Neuron (in vitro differentiated cells): ENCODE results near the gene LATS2.

ENCODE experiments used
- H2AFZ ChIP-seq: one replicate; pipeline ENCODE4 v1.6.1; 2013; ENCODE audit warnings: low read depth, mild to moderate bottlenecking, inconsistent platforms, low read length, moderate library complexity
- H3K27me3 ChIP-seq: one replicate; pipeline ENCODE4 v1.6.1; 2013; ENCODE audit warnings: low read length; ENCODE audit not compliant: insufficient read depth
- H3K36me3 ChIP-seq: one replicate; pipeline ENCODE4 v1.6.1; 2013; ENCODE audit warnings: low read length; ENCODE audit not compliant: insufficient read depth
- H3K4me1 ChIP-seq: one replicate; pipeline ENCODE4 v1.6.1; 2013; ENCODE audit warnings: low read length; ENCODE audit not compliant: insufficient read depth
- H3K4me3 ChIP-seq: 2 replicates; pipeline ENCODE4 v1.5.1; 2013; ENCODE audit warnings: mild to moderate bottlenecking, low read length, moderate library complexity
- H3K9me3 ChIP-seq: one replicate; pipeline ENCODE4 v1.6.1; 2013; ENCODE audit warnings: low read length

LATS2 gene

DNA sequence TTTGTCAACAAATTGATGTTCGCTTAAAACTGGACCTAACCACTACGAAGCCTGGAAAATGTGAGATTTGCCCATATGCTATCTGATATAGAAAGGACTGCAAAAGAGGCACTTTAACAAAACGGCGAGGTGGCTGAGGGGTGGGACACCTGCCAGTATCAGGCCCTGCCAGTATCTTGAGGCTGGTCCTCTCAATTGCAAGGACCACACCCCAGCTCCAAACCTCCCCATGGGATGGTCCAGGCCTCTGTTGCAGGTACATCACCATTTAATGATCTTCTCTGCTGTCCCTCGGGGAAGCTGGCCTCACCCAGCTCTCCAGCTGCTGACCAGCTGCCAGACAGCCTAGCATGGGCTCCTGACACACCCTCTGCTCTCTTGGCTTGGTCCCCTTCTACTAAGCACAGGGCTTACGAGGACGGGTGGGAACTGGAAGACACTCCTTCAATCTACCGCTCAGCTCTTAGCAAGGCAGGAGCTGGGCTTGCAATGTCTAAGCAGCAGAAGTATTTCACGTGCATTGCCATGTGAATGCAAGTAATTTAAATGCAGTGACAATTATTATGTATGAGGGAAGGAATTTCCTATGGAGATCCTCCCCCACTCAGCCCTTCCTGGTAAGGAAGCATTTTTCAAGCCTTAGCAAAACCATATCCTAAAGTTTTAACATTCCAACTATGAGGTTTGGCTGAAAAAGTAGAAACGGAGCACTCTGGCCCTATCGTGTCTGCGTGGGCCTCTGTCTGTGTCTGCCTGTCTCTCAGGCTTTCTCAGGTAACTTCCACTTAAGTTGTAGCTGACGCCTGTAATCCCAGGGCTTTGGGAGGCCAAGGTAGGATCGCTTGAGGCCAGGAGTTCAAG, 63.9 kb downstream of the LATS2 start:
- Histone ChIP-seq H2AFZ (no peak overlapping the region), H3K27me3 (no peaks in the 10 kb centered on the region), H3K4me1 (no peaks in the 10 kb centered on the region), H3K4me3 (no peak overlapping the region), H3K36me3 (peaks cover 10% of the 10 kb centered on the region), H3K9me3 (no peaks in the 10 kb centered on the region)

DNA sequence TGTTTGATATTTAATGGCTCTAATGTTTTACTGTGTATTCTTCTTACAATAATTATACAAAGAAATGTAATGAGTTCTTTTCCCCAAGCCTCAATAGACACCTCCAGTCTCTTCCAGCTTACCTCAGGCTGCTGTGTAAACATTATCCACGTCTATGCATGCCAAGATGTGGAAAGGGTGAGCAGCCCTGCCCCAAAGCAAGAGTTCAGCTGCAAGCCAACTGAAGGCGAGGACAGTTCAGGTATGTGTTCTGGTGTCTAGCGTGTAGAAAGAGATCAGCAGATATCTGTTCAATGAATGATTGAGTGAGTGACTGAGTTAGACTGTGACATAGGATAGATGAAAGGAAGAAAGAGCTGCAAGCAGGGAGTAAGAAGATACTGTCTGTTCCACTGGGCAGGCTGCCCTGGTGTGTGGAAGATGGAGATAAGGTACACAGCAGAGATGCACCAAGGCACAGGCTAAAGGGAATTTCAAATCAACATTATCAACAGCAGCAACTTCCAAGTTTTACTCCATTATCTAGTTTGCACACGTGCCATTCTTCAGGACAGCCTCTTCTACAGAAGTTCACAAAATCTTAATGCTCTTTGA, 66.0 kb downstream of the LATS2 start:
- no peaks in the 10 kb centered on the region for H3K9me3 ChIP-seq
- no peaks in the 10 kb centered on the region for H3K4me1 ChIP-seq
- H3K36me3 ChIP-seq, result peaks cover 31% of the 10 kb centered on the region
- H3K4me3 ChIP-seq, result no peak overlapping the region
- no peak overlapping the region for H2AFZ ChIP-seq
- no peaks in the 10 kb centered on the region for H3K27me3 ChIP-seq

DNA sequence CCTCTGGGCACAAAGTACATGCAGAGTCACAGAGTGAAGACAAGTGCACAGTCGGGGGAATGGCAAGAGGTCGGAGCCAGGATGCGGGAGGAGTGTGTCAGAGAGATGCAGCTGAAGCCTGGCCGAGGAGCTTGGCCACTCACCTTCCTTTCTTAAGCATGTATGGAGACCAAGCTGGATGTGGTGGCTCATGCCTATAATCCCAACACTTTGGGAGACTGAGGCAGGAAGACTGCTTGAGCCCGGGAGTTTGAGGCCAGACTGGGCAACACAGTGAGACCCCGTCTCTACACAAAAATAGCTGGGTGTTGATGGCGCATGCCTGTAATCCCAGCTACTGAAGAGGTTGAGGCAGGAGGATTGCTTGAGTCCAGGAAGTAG, 67.0 kb downstream of the LATS2 start:
- Histone ChIP-seq H3K9me3 (peaks cover 3% of the 10 kb centered on the region), H3K36me3 (peaks cover 39% of the 10 kb centered on the region), H3K27me3 (no peaks in the 10 kb centered on the region), H3K4me1 (no peaks in the 10 kb centered on the region), H3K4me3 (no peak overlapping the region), H2AFZ (no peak overlapping the region)

GRCh38 chr13:20993661-20994440, 67.5 kb downstream of the LATS2 start:
- Histone ChIP-seq H3K4me3 (no peak overlapping the region), H3K9me3 (peaks cover 6% of the 10 kb centered on the region), H2AFZ (no peak overlapping the region), H3K27me3 (no peaks in the 10 kb centered on the region), H3K36me3 (peaks cover 43% of the 10 kb centered on the region), H3K4me1 (no peaks in the 10 kb centered on the region)

GRCh38 chr13:20993211-20993610, 68.2 kb downstream of the LATS2 start:
- Histone ChIP-seq H3K36me3 (peaks cover 48% of the 10 kb centered on the region), H3K4me3 (no peak overlapping the region), H2AFZ (no peak overlapping the region), H3K9me3 (peaks cover 9% of the 10 kb centered on the region), H3K27me3 (no peaks in the 10 kb centered on the region), H3K4me1 (no peaks in the 10 kb centered on the region)

GRCh38 chr13:20991741-20992520, 69.5 kb downstream of the LATS2 start:
- H2AFZ ChIP-seq, result no peak overlapping the region
- H3K36me3 ChIP-seq, result peaks cover 56% of the 10 kb centered on the region
- peaks cover 9% of the 10 kb centered on the region for H3K9me3 ChIP-seq
- H3K27me3 ChIP-seq, result no peaks in the 10 kb centered on the region
- H3K4me1 ChIP-seq, result no peaks in the 10 kb centered on the region
- no peak overlapping the region for H3K4me3 ChIP-seq

- Histone ChIP-seq H3K4me1 (no peaks in the 10 kb centered on the region), H3K4me3 (no peak overlapping the region), H3K9me3 (peaks cover 9% of the 10 kb centered on the region), H3K27me3 (no peaks in the 10 kb centered on the region), H3K36me3 (peaks cover 64% of the 10 kb centered on the region), H2AFZ (no peak overlapping the region)
Observed at GRCh38 chr13:20990910-20991525, 70.4 kb downstream of the LATS2 start.

DNA sequence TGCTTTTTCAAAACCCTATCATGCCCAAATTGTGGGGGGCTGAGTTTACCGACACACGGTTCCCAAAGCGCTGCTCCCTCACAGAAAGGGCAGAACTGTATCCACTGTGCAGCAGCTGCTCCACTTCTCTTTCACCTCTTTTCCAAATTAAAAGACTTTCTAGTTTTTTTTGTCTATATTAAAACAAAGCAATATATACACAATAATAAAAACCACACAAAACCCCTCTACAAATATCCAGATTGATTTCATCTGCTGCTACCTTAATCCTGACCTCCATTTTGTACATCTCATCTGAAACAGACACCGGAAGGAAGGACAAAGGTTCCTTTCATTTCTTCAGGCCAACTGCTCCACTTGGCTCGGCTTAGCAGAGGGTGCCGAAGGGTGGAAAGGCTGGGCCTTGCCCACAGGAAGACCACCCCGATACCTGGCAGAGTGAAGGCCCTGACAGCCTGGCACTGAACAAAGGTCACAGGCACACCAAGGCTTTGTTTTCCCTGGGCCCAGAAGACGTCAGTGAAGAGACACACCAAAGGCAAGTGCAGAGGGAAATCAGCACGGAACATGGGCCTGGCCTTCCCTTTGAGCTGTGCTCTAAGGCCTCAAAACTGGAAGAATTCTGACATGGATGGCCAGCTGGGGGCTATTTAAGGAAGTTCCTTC, 71.6 kb downstream of the LATS2 start:
- Histone ChIP-seq H3K36me3 (peaks cover 65% of the 10 kb centered on the region), H3K4me1 (no peaks in the 10 kb centered on the region), H2AFZ (no peak overlapping the region), H3K27me3 (no peaks in the 10 kb centered on the region), H3K4me3 (no peak overlapping the region), H3K9me3 (peaks cover 9% of the 10 kb centered on the region)

DNA sequence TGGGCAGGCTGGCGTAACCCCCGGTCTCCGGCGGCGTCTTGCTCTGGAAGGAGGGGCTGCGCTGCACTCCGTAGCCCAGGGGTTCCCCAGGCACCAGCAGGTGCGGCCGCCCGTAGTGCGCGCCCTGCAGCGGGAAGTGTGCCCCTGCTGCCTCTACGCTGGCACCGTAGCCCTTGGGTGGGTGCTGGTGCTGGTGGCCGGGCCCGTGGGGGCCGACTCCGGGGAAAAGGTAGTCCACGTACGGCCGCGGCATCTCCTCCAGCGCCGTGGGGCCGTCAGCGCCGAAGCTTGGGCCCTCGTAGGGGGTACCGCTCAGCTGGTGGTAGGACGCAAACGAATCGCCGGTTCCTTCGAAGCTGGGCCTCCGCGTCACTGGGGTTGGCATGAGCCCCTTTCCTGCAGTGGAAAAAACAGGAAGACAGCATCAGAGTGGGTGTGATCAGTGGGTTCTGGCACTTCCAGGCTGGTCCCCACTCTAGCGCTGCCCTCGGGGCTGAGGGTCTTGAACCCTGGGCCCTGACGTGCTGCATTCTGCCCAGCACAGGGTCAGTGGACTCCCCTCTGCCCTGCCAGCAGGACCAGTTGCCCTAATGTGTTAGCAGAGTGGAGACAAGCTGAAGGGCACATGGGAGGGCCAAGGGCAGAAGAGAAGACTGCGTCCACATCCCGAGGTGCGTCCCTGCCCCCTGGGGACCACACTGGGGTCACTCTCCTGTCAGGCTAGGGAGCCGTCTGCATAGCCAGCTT, 72.3 kb downstream of the LATS2 start:
- Histone ChIP-seq H3K27me3 (no peaks in the 10 kb centered on the region), H3K9me3 (peaks cover 9% of the 10 kb centered on the region), H3K36me3 (peaks cover 62% of the 10 kb centered on the region)

GRCh38 chr13:20988033-20988908, 73.1 kb downstream of the LATS2 start:
- Histone ChIP-seq H3K27me3 (no peaks in the 10 kb centered on the region), H3K4me1 (no peaks in the 10 kb centered on the region), H3K9me3 (peaks cover 9% of the 10 kb centered on the region), H3K4me3 (no peak overlapping the region), H3K36me3 (peaks cover 64% of the 10 kb centered on the region), H2AFZ (no peak overlapping the region)

More for the DNA sequence above, 72.3 kb downstream of the LATS2 start:
- no peak overlapping the region for H3K4me3 ChIP-seq
- H2AFZ ChIP-seq, result no peak overlapping the region
- no peaks in the 10 kb centered on the region for H3K4me1 ChIP-seq

DNA sequence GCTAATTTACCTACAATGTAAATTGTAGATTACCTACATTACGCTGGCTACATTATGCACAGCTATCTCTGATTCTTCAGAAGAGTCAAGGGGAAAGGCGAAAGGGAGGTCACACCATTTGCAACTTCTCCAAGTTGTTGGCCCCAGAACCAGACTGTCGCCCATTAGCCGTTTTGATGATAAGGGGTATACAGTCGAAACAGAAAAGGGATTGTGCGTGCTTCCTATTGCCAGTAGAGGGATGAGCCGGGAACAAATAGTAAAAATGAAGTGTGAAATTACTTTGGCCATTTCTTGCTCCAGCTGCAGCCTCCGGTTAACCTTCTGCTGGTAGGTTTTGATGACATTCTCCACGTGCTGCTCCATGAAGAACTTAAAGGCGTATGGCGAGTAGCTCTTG, 73.8 kb downstream of the LATS2 start:
- Histone ChIP-seq H3K4me3 (no peak overlapping the region), H2AFZ (no peak overlapping the region), H3K27me3 (no peaks in the 10 kb centered on the region), H3K9me3 (peaks cover 9% of the 10 kb centered on the region), H3K4me1 (no peaks in the 10 kb centered on the region), H3K36me3 (peaks cover 66% of the 10 kb centered on the region)
